IMR-90 (cell line): ENCODE data around the gene TRIM75. TPM values are rescaled to one million over a fixed set of nuclear protein-coding genes. Genes with fewer than 3 reads are reported as not detected.

Experiments used
- ATAC-seq: fragments of 200-7000 bp; cut with Tn5 transposase; 2 replicates; pipeline ENCODE4 v1.9.1; 2020; ENCODE audit warnings: low read depth, mild to moderate bottlenecking, moderate library complexity
- BruUV-seq: library from RNA; stranded (reverse); fragments of 400-500 nt; replicated peaks from 2 replicates; lab custom pipeline; 2021; lab: Mats Ljungman, UMichigan
- CTCF ChIA-PET: fragments of 300-600 bp; formaldehyde crosslinking; extraction: SDS; loops from one replicate; lab custom pipeline; 2021; ENCODE audit warnings: antibody characterized with exemption; lab: Yijun Ruan, JAX
- POLR2A ChIA-PET: fragments of 300-600 bp; sonication (Branson Sonifier 250); formaldehyde crosslinking; loops from one replicate; lab custom pipeline; 2022; ENCODE audit warnings: antibody characterized with exemption; ENCODE audit not compliant: unreplicated experiment; lab: Charles Lee
- DNase-seq: peaks from one replicate; pipeline ENCODE4 v3.0.0; 2013
- H2AFZ ChIP-seq: replicated peaks from 2 replicates; pipeline ENCODE3; 2013; ENCODE audit warnings: low read length, mild to moderate bottlenecking; ENCODE audit not compliant: poor library complexity
- H2AK5ac ChIP-seq: 2 replicates; pipeline ENCODE4 v1.6.1; 2013; ENCODE audit warnings: low read depth, low read length, inconsistent platforms
- H2AK9ac ChIP-seq: replicated peaks from 2 replicates; pipeline ENCODE3; 2013; ENCODE audit warnings: mild to moderate bottlenecking, low read depth, low read length, moderate library complexity; ENCODE audit not compliant: poor library complexity
- H2BK120ac ChIP-seq: 2 replicates; pipeline ENCODE4 v1.6.1; 2013; ENCODE audit warnings: low read depth, low read length, inconsistent platforms
- H2BK15ac ChIP-seq: 3 replicates; pipeline ENCODE4 v1.6.1; 2013; ENCODE audit warnings: low read depth, low read length, inconsistent platforms
- H2BK20ac ChIP-seq: 2 replicates; pipeline ENCODE4 v1.6.1; 2013; ENCODE audit warnings: low read depth, mild to moderate bottlenecking, inconsistent platforms, low read length, moderate library complexity
- H2BK5ac ChIP-seq: 2 replicates; pipeline ENCODE4 v1.6.1; 2013; ENCODE audit warnings: mild to moderate bottlenecking, low read depth, low read length, inconsistent platforms; ENCODE audit not compliant: poor library complexity, severe bottlenecking
- H3K14ac ChIP-seq: replicated peaks from 2 replicates; pipeline ENCODE4 v1.6.1; 2013; ENCODE audit warnings: low read depth, low read length, inconsistent platforms
- H3K18ac ChIP-seq: 2 replicates; pipeline ENCODE4 v1.6.1; 2013; ENCODE audit warnings: low read depth, low read length, control low read depth
- H3K23ac ChIP-seq: 2 replicates; pipeline ENCODE4 v1.6.1; 2013; ENCODE audit warnings: low read depth, low read length, inconsistent platforms
- H3K27ac ChIP-seq: 2 replicates; pipeline ENCODE4 v1.5.1; 2013; ENCODE audit warnings: mild to moderate bottlenecking, control low read depth, low read length; ENCODE audit not compliant: insufficient read depth
- H3K27me3 ChIP-seq: 2 replicates; pipeline ENCODE4 v1.6.1; 2013; ENCODE audit warnings: low read length; ENCODE audit not compliant: control insufficient read depth, insufficient read depth
- H3K36me3 ChIP-seq: 2 replicates; pipeline ENCODE4 v1.6.1; 2013; ENCODE audit warnings: low read length, mixed read lengths; ENCODE audit not compliant: control insufficient read depth, insufficient read depth
- H3K4ac ChIP-seq: 2 replicates; pipeline ENCODE4 v1.6.1; 2013; ENCODE audit warnings: low read depth, low read length, inconsistent platforms
- H3K4me1 ChIP-seq: 2 replicates; pipeline ENCODE4 v1.6.1; 2013; ENCODE audit warnings: low read length, mixed read lengths; ENCODE audit not compliant: control insufficient read depth, insufficient read depth
- H3K4me2 ChIP-seq: 2 replicates; pipeline ENCODE4 v1.6.1; 2013; ENCODE audit warnings: low read depth, mild to moderate bottlenecking, control low read depth, low read length, moderate library complexity
- H3K4me3 ChIP-seq: 2 replicates; pipeline ENCODE4 v1.5.1; 2013; ENCODE audit warnings: low read depth, mild to moderate bottlenecking, control low read depth, low read length, moderate library complexity; ENCODE audit not compliant: insufficient read depth
- H3K56ac ChIP-seq: 2 replicates; pipeline ENCODE4 v1.6.1; 2013; ENCODE audit warnings: low read length, inconsistent platforms; ENCODE audit not compliant: insufficient read depth; ENCODE audit errors: extremely low read depth
- H3K79me1 ChIP-seq, 2 experiments: 2 replicates each; pipeline ENCODE4 v1.6.1; 2013; ENCODE audit warnings: low read length in 2 of 2, inconsistent platforms in 1 of 2, low read depth in 1 of 2
- H3K9ac ChIP-seq: 2 replicates; pipeline ENCODE4 v1.6.1; 2013; ENCODE audit warnings: low read depth, low read length, control low read depth
- H3K9me1 ChIP-seq: 2 replicates; pipeline ENCODE4 v1.6.1; 2013; ENCODE audit warnings: low read length, inconsistent platforms; ENCODE audit not compliant: insufficient read depth
- H3K9me3 ChIP-seq: 2 replicates; pipeline ENCODE4 v1.6.1; 2013; ENCODE audit warnings: low read length; ENCODE audit not compliant: control insufficient read depth, insufficient read depth
- H4K20me1 ChIP-seq: 2 replicates; pipeline ENCODE4 v1.6.1; 2013; ENCODE audit warnings: low read length, inconsistent platforms; ENCODE audit not compliant: insufficient read depth
- H4K5ac ChIP-seq: 2 replicates; pipeline ENCODE4 v1.6.1; 2013; ENCODE audit warnings: mild to moderate bottlenecking, low read depth, low read length, control low read depth
- H4K8ac ChIP-seq, 2 experiments: 2 replicates each; pipeline ENCODE4 v1.6.1; 2013; ENCODE audit warnings: low read depth in 2 of 2, low read length in 2 of 2, control low read depth in 1 of 2, inconsistent platforms in 1 of 2
- H4K91ac ChIP-seq: 2 replicates; pipeline ENCODE4 v1.6.1; 2013; ENCODE audit warnings: low read depth, low read length, inconsistent platforms; ENCODE audit not compliant: insufficient read depth
- CEBPB ChIP-seq: IDR thresholded peaks from 2 replicates; pipeline ENCODE4 v1.6.1; 2012; ENCODE audit warnings: low read depth, low read length, improper control_type of control experiment
- MAZ ChIP-seq: IDR thresholded peaks from 2 replicates; pipeline ENCODE4 v1.6.1; 2012; ENCODE audit warnings: low read depth, mild to moderate bottlenecking, low read length, improper control_type of control experiment, moderate library complexity, borderline replicate concordance
- POLR2A ChIP-seq: IDR thresholded peaks from 2 replicates; pipeline ENCODE4 v1.6.1; 2012; ENCODE audit warnings: mild to moderate bottlenecking, low read depth, low read length
- RAD21 ChIP-seq: IDR thresholded peaks from 2 replicates; pipeline ENCODE4 v1.6.1; 2012; ENCODE audit warnings: low read length, improper control_type of control experiment
- RFX5 ChIP-seq: IDR thresholded peaks from 2 replicates; pipeline ENCODE4 v1.8.0; 2012; ENCODE audit warnings: low read depth, mild to moderate bottlenecking, low read length, moderate library complexity
- WGBS, 2 experiments: methylation state at CpG; one replicate each; pipeline versions ENCODE4 v1.1.5 to v1.1.7; 2013; ENCODE audit warnings: missing lambda C conversion rate in 2 of 2; ENCODE audit not compliant: insufficient read length in 1 of 2; ENCODE audit errors: extremely low coverage in 2 of 2; 5-methylcytosine and 5-hydroxymethylcytosine counted together
- dilution Hi-C: fragments of 300-500 bp; cut with HindIII; formaldehyde crosslinking; loops from one replicate; pipeline ENCODE4 v1.14.3; 2018; ENCODE audit warnings: low sequenced_read_pairs; ENCODE audit not compliant: unreplicated experiment
- in situ Hi-C: fragments of 300-500 bp; cut with MboI; formaldehyde crosslinking; loops from 3 replicates; pipeline ENCODE4 v1.14.3; 2019; ENCODE audit warnings: low sequenced_read_pairs, inconsistent platforms, mixed read lengths
- intact Hi-C: fragments of 100-400 bp; cut with micrococcal nuclease; formaldehyde crosslinking; loops from 2 replicates; pipeline ENCODE4 v1.10.0; 2022
- polyA plus RNA-seq, 3 experiments: library from polyadenylated mRNA; depleted of rRNA; stranded (reverse); fragments of >200 nt; gene quantifications; 2 replicates each; pipeline ENCODE4 v1.2.3, GENCODE V29; 2012; ENCODE audit warnings: low replicate concordance in 1 of 3
- total RNA-seq: library from RNA; depleted of rRNA; stranded (reverse); fragments of >200 nt; gene quantifications from 2 replicates; pipeline ENCODE4 v1.2.3, GENCODE V29; 2012

Gene TRIM75
- total and polyA plus RNA-seq, 2 of the 4 experiments (the other 2 are of a cell fraction), result not detected

- no peaks in the 10 kb centered on the region for H3K27me3 ChIP-seq
- intact Hi-C loops, result no loop called here
- ChIA-PET CTCF (no interaction called here), POLR2A (no interaction called here)
- BruUV-seq, result no TSS peak
- no peaks in the 10 kb centered on the region for H3K9me1 ChIP-seq
- H2BK120ac ChIP-seq, result no peak overlapping the region
- no peak overlapping the region for H3K9ac ChIP-seq
- H3K36me3 ChIP-seq, result no peaks in the 10 kb centered on the region
- H3K79me1 ChIP-seq, result no peaks in the 10 kb centered on the region
- TF ChIP-seq CEBPB, result no peak
- TF ChIP-seq MAZ, result no peak
- no peak for TF ChIP-seq RAD21
- TF ChIP-seq RFX5, result no peak
- TF ChIP-seq POLR2A, result no peak
- H3K23ac ChIP-seq, result no peak overlapping the region
- no peak overlapping the region for H3K27ac ChIP-seq
- no peak overlapping the region for H3K14ac ChIP-seq
- H2AFZ ChIP-seq, result no peak overlapping the region
- H4K8ac ChIP-seq, result no peak overlapping the region
- H2BK5ac ChIP-seq, result no peak overlapping the region
- no peak overlapping the region for H2BK15ac ChIP-seq
- H2BK20ac ChIP-seq, result no peak overlapping the region
- H3K9me3 ChIP-seq, result no peaks in the 10 kb centered on the region
- H3K18ac ChIP-seq, result no peak overlapping the region
- no peak overlapping the region for H2AK9ac ChIP-seq
- in situ Hi-C loops, result no loop called here
- dilution Hi-C loops, result no loop called here
- no peak overlapping the region for H4K5ac ChIP-seq
- no peaks in the 10 kb centered on the region for H3K4me1 ChIP-seq
- no peak for ATAC-seq
- no peak overlapping the region for H4K91ac ChIP-seq
- no peak overlapping the region for H3K4me3 ChIP-seq
- H4K20me1 ChIP-seq, result no peaks in the 10 kb centered on the region
- no peak for DNase-seq
- WGBS, 2 experiments, result 40% methylated on average over 1 of the region's 5 CpGs; no CpG with 5 or more reads in 1 of the 2 experiments
- H3K4ac ChIP-seq, result no peak overlapping the region
- no peak overlapping the region for H2AK5ac ChIP-seq
- H3K56ac ChIP-seq, result no peak overlapping the region
- H3K4me2 ChIP-seq, result no peak overlapping the region
These were observed 46.8 kb upstream of the TRIM75 start for GRCh38 chr4:165006886-165007285.
